ENCODE results near the gene ELMO1. TPM values are rescaled to one million over a fixed set of nuclear protein-coding genes. Genes with fewer than 3 reads are reported as not detected.

Gene ELMO1
- total and polyA plus RNA-seq, 12 donors = 7.5 to 46.8 (median 14.9) TPM

GRCh38 chr7:37041461-37041860 is 407.2 kb downstream of the ELMO1 start:
- no peaks in the 10 kb centered on the region for H3K27me3 ChIP-seq
- H3K4me3 ChIP-seq = no peak overlapping the region
- TF ChIP-seq, protein P1, sequence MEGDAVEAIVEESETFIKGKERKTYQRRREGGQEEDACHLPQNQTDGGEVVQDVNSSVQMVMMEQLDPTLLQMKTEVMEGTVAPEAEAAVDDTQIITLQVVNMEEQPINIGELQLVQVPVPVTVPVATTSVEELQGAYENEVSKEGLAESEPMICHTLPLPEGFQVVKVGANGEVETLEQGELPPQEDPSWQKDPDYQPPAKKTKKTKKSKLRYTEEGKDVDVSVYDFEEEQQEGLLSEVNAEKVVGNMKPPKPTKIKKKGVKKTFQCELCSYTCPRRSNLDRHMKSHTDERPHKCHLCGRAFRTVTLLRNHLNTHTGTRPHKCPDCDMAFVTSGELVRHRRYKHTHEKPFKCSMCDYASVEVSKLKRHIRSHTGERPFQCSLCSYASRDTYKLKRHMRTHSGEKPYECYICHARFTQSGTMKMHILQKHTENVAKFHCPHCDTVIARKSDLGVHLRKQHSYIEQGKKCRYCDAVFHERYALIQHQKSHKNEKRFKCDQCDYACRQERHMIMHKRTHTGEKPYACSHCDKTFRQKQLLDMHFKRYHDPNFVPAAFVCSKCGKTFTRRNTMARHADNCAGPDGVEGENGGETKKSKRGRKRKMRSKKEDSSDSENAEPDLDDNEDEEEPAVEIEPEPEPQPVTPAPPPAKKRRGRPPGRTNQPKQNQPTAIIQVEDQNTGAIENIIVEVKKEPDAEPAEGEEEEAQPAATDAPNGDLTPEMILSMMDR (IDR thresholded peaks at IDR 0.05) = no peak
- no peak for TF ChIP-seq POLR2A (IDR thresholded peaks at IDR 0.05)
- no peaks in the 10 kb centered on the region for H3K36me3 ChIP-seq (replicated peaks in 1 of 2)
- H3K27ac ChIP-seq = no peak overlapping the region
- 45 to 55% (median 52%) methylated on average over 8 of the region's 8 CpGs for WGBS, 4 donors
- DNase-seq = peak in 3 of 7 donors; percentile 13 to 41 (median 13)
- H3K9me3 ChIP-seq (replicated peaks in 1 of 3) = no peaks in the 10 kb centered on the region
- intact Hi-C loops (cut with DNase I) = no loop called here
- no peaks in the 10 kb centered on the region for H3K4me1 ChIP-seq (replicated peaks in 1 of 2)

DNA sequence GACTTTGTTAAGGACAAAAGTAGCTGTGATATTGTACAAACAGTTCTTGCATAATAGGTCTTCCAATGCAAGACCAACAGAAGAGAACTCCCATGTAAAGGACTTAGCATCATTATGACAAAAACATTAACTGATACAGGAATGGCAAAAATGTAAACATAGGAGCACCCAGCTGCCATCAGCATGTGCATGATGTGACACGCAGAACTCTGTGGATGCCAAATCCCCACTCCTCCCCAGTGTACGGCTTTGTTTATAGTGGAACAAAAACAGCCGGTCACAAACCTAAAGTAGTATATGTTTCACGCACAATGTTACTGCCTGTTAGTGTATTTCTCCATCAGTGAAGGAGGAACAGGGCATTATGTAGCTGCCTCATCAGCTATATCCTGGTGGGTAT is 408.3 kb downstream of the ELMO1 start:
- no peaks in the 10 kb centered on the region for H3K4me1 ChIP-seq (replicated peaks in 1 of 2)

GRCh38 chr7:37039131-37039749 is 409.4 kb downstream of the ELMO1 start:
- Histone ChIP-seq H3K4me1 (replicated peaks in 1 of 2) (no peaks in the 10 kb centered on the region), H3K27me3 (no peaks in the 10 kb centered on the region), H3K4me3 (no peak overlapping the region), H3K27ac (no peak overlapping the region), H3K9me3 (replicated peaks in 1 of 3) (no peaks in the 10 kb centered on the region), H3K36me3 (replicated peaks in 1 of 2) (no peaks in the 10 kb centered on the region)
- intact Hi-C loops (cut with DNase I) = no loop called here
- TF ChIP-seq, protein P1 (IDR thresholded peaks at IDR 0.05) = no peak
- TF ChIP-seq POLR2A (IDR thresholded peaks at IDR 0.05) = no peak
- WGBS, 4 donors = 85 to 89% (median 87%) methylated on average over 3 of the region's 3 CpGs
- no peak for DNase-seq

More for the DNA sequence above, 408.3 kb downstream of the ELMO1 start:
- TF ChIP-seq, protein P1 (IDR thresholded peaks at IDR 0.05) = no peak
- TF ChIP-seq POLR2A (IDR thresholded peaks at IDR 0.05) = no peak
- H3K4me3 ChIP-seq = no peak overlapping the region
- H3K27ac ChIP-seq = no peak overlapping the region
- intact Hi-C loops (cut with DNase I) = no loop called here
- DNase-seq = no peak
- H3K36me3 ChIP-seq (replicated peaks in 1 of 2) = no peaks in the 10 kb centered on the region
- WGBS, 4 donors = 93 to 97% (median 97%) methylated on average over 4 of the region's 4 CpGs
- no peaks in the 10 kb centered on the region for H3K9me3 ChIP-seq (replicated peaks in 1 of 3)
- no peaks in the 10 kb centered on the region for H3K27me3 ChIP-seq

DNA sequence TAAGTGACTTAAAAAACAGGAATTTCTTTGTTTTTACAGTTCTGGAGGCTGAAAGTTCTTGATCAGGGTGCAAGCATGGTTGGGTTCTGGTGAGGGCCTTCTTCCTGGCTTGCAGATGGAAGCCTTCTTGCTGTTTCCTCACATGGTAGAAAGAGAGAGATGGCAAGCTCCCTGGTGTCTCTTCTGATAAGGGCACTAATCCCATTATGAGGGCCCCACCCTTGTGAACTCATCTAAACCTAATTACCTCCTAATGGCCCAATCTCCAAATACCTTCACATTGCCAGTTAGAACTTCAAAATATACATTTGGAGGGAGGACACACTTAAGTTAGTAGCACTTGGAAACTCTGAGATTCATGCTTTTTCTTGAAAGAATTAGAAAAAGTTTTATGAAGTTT is 410.0 kb downstream of the ELMO1 start:
- no peaks in the 10 kb centered on the region for H3K4me1 ChIP-seq (replicated peaks in 1 of 2)
- TF ChIP-seq, protein P1 (IDR thresholded peaks at IDR 0.05) = no peak
- no peak for TF ChIP-seq POLR2A (IDR thresholded peaks at IDR 0.05)
- DNase-seq = no peak
- H3K36me3 ChIP-seq (replicated peaks in 1 of 2) = no peaks in the 10 kb centered on the region
- intact Hi-C loops (cut with DNase I) = no loop called here
- no peaks in the 10 kb centered on the region for H3K9me3 ChIP-seq (replicated peaks in 1 of 3)
- H3K27me3 ChIP-seq = no peaks in the 10 kb centered on the region
- H3K4me3 ChIP-seq = no peak overlapping the region
- no peak overlapping the region for H3K27ac ChIP-seq

All from adrenal gland (tissue), 12 donors.